ENCODE results near the gene NECTIN1. TPM values are rescaled to one million over a fixed set of nuclear protein-coding genes. Genes with fewer than 3 reads are reported as not detected.
A peak's percentile ranks its signal among the peaks of the same experiment; 100 is the strongest.

The NECTIN1 gene
- total RNA-seq, 1 experiment from 2014 or later, result 3.3 TPM

DNA sequence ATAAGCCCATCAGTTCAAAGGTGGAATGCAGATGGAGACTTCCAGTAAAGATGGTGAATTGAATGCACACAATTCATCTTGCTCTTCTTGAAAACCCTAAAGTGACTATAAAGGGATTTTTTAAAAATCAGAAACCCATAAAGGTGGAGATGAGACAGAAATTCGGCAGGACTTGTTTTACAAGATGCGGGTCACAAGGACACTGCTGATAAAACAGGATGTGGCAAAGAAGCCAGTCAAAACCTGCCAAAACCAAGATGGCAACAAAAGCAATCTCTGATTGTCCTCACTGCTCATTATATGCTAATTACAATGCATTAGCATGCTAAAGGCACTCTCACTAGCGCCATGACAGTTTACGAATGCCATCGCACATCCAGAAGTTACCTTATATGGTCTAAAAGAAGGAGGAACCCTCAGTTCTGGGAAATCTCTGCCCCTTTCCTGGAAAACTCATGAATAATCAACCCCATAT is 137.1 kb downstream of the NECTIN1 start:
- DNase-seq (ENCODE audit: low read depth), result no peak

DNA sequence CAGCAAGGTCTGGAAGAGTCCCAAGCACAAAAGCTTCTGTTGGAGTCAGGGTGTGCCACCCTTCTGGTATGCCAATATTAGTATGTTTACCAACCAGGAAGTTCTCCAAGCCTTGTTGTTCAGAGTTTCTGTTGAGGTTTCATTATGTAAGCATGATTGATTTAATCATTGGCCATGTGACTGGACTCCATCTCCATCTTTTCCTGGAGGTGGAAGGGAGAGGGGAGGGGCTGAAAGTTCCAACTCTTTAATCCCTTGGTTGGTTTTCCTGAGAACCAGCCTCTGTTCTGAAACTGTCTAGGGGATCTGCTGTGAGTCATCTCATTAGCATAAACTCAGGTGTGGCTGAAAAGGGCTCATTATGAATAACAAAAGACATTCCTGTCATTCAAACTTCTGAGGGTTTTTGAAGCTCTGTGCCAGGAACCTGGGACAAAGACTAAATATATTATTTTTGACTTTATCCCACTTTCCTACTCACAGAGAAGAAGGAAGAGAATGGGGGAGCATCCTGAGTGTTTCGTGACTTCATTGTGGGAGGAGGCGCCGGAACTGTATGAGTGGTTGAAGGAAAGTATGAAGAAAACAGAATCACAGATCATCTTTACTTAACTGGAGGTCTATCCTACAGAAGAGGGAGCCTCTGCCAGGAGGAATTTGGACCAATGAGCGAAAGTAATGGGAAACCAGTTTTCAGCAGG is 138.2 kb downstream of the NECTIN1 start:
- peak; percentile 30 for DNase-seq (ENCODE audit: low read depth)

DNA sequence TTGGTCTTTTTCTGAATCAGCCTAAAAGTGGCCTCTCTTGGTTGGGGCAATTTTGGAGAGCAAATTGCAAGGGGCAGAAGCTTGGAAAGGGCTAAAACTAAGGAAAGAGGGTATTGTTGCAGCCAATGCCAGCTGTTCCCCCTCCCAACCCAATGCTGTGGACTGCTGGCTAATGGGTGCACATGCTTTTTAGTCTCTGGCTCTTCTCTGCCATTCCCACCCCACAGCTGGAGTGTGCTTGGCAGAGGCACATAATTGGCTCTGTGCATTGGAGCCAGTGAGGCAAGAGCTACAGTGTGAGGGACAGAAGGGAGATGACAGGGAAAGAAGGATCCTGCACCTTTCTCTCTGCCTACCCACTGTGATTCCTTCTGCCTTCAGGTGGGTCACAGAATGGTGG is 140.0 kb downstream of the NECTIN1 start:
- DNase-seq (ENCODE audit: low read depth), result no peak
